HG02870 (cell line): ENCODE measurements around the gene EIPR1.

Source experiments
- ATAC-seq: cut with Tn5 transposase; IDR thresholded peaks from one replicate; pipeline ENCODE4 v1.9.1; 2021; ENCODE audit warnings: mild to moderate bottlenecking, moderate library complexity; ENCODE audit not compliant: unreplicated experiment

The EIPR1 gene

DNA sequence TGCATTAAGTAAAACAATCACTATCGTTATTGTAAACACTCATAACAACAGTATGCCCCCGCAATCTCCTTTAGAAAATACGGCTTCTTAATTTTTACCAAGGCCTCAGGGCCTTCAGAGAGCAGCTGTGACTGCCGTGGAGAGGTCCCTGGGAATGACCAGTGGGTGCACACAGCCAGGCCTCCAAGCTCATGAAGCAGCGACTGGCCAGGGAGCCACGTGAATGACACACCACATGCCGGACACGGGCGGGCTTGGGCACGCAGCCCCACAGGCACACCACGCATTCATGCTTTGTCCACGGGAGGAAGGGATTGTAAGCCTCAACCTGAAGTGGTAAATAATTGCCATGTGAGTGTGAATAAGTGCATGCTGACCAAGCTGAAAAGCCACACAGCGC is 121.0 kb downstream of the EIPR1 start:
- no peak for ATAC-seq

DNA sequence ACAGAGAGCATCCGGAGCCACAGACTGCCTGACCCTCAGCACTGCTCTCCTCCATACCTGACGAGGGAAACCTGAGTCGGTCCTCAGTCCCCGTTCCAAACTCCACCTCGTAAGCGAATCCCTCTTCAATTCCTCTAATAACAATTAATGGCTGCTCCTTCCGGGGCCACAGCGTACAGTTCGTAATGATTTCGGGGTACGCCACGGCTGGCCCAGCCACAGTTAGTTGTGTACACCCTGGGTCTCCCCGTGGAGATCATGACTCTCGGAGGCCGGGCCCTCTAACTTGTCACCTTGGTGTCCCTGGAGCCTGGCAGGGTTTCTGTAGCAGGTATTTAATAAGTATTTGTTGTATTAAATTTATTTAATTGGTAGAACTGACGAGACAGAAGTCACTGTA is 121.5 kb downstream of the EIPR1 start:
- no peak for ATAC-seq

DNA sequence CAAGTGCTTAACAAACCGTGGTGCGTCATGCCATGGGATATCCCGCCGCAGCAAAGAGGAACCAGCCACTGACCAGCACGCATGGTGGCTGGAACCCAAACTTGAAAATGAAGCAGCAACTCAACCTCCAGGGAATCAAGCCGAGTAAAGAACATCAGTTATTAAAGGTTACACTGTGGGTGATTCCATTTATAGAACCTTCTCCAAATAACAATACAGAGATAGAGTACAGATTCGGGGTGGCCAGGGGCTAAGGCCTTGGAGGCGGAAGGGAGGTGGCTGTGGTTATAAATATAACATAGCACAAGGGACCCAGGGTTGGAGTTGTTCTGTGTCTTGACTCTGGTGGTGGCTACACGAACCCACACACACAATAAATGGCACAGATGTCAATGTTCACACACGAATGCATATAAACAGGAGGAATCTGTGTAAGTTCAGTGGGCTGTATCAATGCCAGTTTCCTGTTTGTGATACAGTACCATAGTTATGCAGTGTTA is 123.1 kb downstream of the EIPR1 start:
- ATAC-seq: peak; percentile 82

DNA sequence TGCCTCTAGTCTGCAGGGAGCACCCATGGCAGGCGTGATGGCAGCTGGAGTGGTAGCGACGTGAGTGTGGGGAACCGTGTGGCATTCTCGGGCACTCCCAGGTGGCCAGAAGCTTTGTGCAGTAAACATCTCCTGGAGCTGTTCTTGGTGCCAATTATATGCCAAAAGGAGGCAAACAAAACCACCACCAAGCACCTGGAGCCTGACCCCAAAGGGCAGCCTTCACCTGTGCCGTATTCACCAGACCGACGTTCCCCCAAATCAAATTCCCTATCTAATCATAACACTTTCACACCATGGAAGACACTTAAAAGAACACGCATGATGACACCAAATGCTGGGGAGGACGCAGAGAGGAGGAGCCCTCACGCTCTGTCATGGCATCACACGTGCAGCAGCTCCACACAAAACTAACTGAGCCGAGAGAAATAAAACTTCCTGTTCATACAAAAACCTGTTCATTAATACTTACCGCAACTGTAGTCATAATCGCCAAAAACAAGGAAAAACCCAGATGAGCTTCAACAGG is 123.6 kb downstream of the EIPR1 start:
- ATAC-seq: no peak

DNA sequence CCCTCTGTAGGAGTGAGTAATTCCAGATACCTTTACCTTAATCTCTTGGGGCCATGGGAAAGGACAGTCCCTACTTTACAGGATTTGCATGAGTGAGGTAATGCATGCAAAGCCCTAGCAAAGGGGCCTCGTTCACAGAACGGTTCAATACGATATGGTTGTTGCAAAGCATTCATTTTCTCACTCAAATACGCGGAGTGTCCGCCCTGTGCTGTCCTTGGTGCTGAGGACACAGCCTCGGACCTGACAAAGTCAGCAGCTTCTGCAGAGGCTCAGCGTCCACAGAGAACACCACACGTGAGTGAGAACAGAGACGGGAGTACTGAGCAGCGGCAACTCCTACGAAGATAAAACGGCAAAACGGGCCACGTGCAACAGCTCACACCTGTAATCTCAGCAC is 125.7 kb downstream of the EIPR1 start:
- no peak for ATAC-seq

DNA sequence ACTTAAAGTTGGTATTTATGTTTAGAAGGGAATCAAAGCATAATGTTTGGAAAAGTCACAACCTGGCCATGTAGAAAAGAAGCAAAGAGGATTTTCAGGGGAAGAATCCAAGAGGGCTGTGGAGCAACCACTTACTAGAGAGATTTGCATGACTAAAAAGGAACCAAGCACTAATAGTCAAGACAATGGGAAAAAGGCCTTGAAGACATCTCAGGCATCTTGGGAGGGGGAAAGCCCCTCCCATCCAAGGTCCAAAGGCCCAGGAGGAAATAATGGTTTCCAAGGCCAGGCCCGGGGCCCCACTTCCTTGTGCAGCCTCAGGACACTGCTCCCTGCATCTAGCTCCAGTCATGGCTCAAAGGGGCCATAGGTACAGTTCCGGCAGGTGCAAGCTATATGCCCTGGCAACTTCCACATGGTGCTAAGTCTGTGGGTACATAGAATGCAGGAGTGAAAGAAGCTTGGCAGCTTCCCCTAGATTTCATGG is 128.1 kb downstream of the EIPR1 start:
- no peak for ATAC-seq

DNA sequence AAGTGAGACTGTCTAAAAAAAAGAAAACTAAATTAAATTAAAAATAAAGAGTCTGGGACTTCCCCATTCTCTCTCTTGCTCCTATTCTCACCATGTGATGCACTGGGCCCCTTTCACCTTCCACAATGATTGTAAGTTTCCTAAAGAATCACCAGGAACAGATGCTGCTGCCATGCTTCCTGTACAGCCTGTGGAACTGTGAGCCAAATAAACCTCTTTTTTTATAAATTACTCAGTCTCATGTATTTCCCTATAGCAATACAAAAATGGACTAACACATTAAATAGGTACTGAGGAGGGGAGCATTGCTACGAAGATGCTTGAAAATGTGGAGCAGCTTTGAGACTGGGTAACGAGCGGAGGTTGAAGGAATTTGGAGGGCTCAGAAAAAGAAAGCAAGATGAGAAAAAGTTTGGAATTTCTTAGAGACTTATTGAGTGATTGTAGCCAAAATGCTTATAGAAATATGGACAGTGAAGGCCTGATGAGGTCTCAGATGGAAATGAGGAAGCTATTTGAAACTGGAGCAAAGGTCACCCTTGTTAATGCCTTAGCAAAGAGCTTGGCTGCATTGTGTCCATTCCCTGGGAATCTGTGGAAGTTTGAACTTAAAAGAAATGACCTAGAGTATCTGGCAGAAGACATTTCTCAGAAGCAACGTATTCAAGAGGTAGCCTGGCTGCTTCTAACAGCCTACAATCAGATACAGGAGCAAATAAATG is 128.7 kb downstream of the EIPR1 start:
- no peak for ATAC-seq

DNA sequence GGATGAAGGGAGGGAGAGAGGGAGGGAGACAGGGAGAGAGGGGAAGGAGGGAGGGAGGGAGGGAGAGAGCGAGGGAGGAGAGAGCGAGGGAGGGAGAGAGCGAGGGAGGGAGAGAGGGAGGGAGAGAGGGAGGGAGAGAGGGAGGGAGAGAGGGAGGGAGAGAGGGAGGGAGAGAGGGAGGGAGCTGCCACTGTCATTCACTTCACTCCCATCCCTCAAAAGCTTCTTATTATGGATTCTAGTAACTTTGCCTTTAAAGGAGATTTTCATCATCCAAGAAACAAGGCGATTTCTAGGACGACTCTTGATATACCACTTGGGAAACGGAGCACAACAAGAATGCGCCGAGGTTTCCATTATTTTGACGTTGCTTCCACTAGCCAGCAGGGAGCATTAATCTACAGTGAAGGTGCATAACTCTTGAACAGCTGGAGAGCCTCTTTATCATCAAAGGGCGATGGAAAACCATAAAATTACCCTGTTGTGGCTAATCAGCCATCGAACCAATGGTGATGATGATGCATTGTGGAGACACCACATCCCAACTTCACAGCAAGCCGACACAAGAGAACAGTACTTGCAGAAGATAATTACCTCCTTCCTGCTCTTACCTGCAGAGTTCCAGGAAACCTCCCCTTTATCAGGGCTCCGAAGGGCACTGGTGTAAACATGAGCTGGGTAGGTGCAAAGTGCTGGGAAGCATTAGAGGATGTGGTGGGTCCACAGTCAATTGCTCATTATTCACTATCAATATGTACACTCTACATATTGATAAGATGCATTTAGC is 130.5 kb downstream of the EIPR1 start:
- no peak for ATAC-seq

DNA sequence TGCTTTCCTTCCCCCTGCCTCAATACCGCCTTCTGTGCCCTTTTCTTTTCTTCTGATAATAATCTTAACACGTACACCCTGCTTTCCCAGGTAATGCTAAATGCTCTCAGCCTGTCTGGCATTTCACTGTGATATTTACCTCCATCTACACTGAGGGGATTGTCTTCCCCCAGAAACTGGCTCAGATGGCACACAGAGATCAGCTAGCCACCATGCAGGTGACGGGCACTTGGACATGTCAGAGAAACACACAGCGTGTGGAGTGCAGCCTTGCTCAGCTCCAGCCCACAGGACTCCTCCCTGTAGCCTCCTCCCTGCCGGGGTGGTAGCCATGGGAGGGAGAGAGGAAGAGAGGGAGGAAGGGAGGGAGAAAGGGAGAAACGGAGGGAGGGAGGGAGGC is 131.2 kb downstream of the EIPR1 start:
- no peak for ATAC-seq

DNA sequence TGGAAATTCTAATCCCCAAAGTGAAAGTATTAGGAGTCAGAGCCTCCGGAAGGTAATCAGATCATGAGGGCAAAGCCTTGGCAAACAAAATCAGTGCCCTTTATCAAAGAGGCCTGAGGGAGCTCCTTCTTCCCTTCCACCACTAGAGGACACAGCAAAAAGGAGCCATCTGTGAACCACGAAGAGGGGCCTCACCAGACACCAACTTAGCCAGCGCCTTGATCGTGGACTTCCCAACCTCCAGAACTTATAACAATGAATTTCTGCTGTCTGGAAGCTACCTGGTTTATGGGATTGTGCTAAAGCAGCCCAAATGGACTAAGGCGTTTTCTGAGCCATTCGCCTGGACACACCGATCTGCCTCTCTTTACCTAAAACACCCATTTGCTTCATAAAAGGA is 133.1 kb downstream of the EIPR1 start:
- no peak for ATAC-seq

DNA sequence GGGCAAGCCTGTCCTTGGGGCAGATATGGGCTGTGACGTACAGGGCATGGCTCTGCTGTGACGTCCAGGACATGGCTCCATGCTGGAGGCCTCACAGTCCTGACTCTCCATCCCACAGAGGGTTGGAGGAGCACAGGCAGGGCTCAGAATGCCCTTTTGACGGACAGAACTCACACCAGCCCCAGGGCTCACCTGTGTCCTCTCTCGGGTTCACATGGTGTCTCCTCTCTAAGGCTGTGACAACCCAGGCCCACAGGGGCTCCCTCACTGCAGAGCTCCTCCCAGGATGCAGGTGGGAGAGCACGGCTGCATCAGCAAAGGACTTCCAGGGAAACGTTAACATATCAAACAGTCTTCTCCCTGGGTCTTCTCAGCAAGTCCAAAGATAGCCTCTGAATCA is 133.8 kb downstream of the EIPR1 start:
- no peak for ATAC-seq

DNA sequence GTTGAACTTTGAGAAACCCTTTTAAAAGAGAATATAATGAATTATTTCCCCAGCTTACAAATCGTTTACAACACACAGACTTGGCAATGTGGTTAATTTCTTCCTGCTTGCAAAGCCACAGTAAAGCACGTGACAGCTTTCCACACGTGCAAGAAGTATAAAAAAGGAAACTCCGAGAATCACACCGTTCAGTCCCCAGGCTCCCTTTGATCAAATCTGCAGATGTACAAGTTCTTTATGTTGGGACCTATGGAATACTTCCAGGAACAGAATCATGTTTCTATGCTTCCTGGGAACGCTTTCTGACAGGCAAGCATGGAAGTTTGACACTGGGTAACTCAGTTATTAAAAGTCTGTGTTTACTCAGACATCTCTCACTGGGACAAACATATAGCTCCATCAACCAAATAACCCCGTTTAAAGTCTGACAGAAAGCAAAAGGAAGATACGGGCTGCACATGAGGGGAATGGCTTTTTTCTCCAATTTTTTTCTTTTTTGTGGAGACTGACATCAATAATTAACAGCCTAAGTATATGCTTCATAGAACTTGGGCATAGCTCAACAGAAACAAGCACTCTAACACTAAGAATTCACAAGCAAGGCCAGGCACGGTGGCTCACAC is 134.8 kb downstream of the EIPR1 start:
- peak; percentile 86 for ATAC-seq

DNA sequence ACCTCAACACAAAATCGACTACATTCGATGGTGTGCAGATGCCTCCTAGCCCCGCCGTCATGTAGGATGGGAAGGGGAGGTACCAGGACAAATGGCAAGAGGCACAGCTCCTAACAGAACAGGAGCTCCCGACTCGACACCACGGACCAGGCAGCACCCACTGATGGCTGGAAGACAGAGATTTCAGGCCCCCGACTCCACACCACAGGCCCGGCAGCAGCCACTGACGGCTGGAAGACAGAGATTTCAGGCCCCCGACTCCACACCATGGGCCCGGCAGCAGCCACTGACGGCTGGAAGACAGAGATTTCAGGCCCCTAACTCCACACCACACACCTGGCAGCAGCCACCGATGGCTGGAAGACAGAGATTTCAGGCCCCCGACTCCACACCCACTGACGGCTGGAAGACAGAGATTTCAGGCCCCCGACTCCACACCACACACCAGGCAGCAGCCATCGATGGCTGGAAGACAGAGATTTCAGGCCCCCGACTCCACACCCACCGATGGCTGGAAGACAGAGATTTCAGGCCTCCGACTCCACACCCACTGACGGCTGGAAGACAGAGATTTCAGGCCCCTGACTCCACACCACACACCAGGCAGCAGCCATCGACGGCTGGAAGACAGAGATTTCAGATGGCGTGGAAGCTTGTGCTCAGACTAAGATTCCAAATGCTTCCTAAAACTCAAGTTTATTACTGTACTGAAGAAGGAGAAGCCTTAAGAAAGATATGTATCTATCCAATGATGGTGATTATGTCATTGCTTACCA is 135.5 kb downstream of the EIPR1 start:
- ATAC-seq: no peak

DNA sequence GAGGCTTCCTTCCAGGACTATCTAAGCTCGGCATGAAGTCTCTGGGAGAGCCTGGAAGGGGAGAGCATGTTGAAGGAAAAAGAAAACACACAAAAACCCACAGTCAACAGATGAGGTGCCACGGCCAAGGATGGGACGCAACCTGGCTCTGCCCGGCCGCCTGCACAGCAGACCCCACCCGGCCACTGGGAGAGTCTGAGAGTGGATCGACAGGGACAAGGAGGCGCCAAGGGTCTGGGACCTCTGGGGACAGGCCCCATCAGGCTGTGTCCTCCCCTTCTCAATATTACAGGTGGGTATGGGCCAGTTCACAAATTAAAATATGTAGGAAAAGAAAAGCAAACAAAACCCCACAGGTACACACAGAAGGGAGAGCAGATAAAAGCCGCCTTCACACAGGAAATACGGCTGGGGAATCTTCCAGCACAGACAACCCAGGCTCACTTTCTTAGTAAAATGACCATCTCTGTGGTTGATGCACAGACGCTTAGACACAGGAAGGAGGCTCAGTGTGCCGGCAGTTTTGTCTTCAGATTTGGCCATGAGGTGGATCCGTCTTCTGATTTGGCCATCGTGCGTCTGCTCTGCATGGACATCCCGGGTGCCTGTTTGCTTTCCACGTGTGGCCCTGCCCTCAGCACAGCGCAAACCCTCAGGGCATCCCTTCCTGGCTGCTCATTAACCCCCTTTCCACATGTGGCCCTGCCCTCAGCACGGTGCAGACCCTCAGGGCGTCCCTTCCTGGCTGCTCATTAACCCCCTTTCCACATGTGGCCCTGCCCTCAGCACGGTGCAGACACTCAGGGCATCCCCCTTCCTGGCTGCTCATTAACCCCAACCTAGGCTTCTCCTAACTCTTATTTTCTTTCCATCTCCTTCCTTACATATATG is 138.4 kb downstream of the EIPR1 start:
- no peak for ATAC-seq

DNA sequence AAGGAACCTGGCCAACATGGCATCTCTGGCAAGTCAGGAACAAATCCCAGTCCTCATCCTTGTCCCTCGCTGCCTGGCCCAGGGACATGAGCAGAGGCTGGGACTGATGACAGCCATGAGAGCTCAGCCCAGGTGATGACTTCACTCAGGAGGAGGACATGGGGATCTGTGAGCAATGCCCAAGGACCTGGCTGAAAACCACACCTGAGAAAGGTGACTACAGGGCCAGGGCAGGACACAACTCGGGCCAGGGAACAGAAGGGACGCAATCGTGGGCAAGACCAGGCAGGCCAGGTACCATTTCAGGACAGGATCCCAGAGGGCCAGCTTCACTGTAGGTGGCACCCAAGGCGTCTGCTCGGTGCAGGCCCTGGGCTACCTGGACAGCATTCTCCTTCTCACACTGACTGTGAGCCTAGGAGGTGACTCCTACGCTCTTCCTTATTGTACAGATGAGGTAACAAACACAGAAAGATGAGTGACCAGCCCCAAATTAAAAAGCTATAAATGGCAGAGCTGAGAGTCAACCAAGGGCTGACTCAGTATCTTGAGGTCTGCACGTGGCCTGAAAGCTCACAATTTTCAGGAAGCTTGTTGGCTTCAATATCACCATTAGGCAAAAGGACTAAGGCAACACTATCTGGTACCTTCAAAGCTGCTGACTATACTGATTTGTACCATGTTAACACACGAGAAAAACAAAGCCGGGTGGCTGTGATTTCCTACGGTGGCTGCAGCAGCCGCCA is 141.1 kb downstream of the EIPR1 start:
- no peak for ATAC-seq

DNA sequence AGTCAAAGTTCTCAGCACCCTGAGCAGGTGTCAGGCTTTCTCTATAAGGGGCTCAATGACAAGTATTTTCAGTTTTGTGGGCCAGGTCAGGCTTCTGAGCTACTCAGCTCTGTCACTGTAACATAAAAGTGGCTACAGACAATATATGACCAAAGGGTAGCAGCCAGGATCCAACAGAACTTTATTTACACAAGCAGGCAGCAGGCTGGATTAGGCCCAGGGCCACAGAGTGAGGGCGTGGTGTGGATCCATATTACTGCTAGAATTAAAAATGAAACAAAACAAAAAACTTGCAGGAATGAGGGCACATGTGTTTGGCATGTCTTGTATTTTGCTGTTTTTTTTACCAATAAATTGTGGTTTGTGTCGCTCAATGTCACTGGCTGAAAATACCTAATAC is 143.7 kb downstream of the EIPR1 start:
- ATAC-seq: no peak

DNA sequence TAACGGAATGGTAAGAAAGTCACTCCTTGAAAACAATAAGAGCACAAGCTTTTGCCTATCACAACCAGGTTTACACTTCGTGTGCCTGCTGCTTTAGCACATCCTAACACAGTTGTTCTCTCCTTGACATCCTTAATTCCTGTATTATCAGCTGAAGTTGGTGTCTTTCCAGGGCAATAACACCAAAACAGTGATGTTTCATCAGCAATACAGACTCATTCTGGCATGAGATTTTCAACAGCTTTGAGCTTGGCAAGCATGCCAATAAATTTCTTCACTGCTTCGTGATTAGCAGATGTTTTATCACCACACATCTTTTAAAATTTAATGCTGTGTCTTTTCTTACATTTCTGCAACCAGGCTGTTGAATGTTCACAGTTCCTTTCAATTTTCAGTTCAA is 148.4 kb downstream of the EIPR1 start:
- ATAC-seq: no peak

DNA sequence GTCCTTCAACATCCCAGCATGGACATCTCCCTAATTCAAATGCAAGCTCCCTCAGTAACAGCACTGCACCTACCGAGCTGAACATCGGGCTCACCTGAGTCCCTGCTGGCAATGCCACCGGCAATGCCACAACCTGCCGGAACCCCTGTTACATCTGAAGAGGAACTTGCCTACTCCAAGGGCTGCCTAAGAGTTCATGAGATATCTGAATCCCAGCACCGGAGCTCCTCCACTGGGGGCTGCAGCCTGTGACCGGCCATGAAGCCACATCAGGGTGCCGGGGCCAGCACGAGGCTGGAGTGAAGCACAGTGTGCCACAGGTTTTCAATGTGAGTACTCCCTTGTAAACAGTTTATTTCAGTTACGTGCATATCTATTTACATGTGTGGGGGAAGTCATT is 152.9 kb downstream of the EIPR1 start:
- no peak for ATAC-seq
